GM18511 (cell line): ENCODE results near the gene RRP8.
A peak's percentile ranks its signal among the peaks of the same experiment; 100 is the strongest.

ENCODE experiments used
- ATAC-seq: cut with Tn5 transposase; IDR thresholded peaks from one replicate; pipeline ENCODE4 v1.9.1; 2021; ENCODE audit warnings: mild to moderate bottlenecking, moderate library complexity; ENCODE audit not compliant: unreplicated experiment

The RRP8 gene

GRCh38 chr11:6619004-6619745 lies 15.8 kb upstream of the RRP8 start, which contains the start of gene TPP1:
Gene TPP1, minus strand, starts transcription at chr11:6619422. Its CDS starts 22 bp downstream, at chr11:6619400.
- ATAC-seq = peak; percentile 99

GRCh38 chr11:6618117-6619003 lies 14.9 kb upstream of the RRP8 start:
- ATAC-seq = peak; percentile 24

GRCh38 chr11:6617315-6617781 lies 13.9 kb upstream of the RRP8 start:
- no peak for ATAC-seq

- ATAC-seq = no peak
Observed at GRCh38 chr11:6616596-6617250, 13.3 kb upstream of the RRP8 start.

GRCh38 chr11:6615882-6616585 lies 12.6 kb upstream of the RRP8 start:
- ATAC-seq = no peak

- ATAC-seq = no peak
Observed at GRCh38 chr11:6615046-6615445, 11.6 kb upstream of the RRP8 start.

- ATAC-seq = no peak
Observed at GRCh38 chr11:6614446-6614845, 11.0 kb upstream of the RRP8 start.

GRCh38 chr11:6613496-6613895 lies 10.1 kb upstream of the RRP8 start:
- no peak for ATAC-seq

GRCh38 chr11:6612213-6613041 lies 9.0 kb upstream of the RRP8 start, which contains the start of gene TAF10:
Gene TAF10, minus strand, starts transcription at chr11:6612216. Its CDS starts 27 bp downstream, at chr11:6612189.
- peak; percentile 91 for ATAC-seq

GRCh38 chr11:6611963-6612212 lies 8.5 kb upstream of the RRP8 start:
- ATAC-seq = no peak

GRCh38 chr11:6611092-6611962 lies 7.9 kb upstream of the RRP8 start:
- ATAC-seq = peak; percentile 22

GRCh38 chr11:6610591-6610990 lies 7.2 kb upstream of the RRP8 start:
- no peak for ATAC-seq

- no peak for ATAC-seq
Observed at GRCh38 chr11:6609502-6610015, 6.1 kb upstream of the RRP8 start.

GRCh38 chr11:6608726-6609501 lies 5.5 kb upstream of the RRP8 start:
- no peak for ATAC-seq

- ATAC-seq = no peak
Observed at GRCh38 chr11:6608011-6608410, 4.6 kb upstream of the RRP8 start.

- ATAC-seq = no peak
Observed at GRCh38 chr11:6607190-6607795, 3.9 kb upstream of the RRP8 start.

GRCh38 chr11:6606471-6607189 lies 3.2 kb upstream of the RRP8 start:
- ATAC-seq = peak; percentile 50
